GM21619 (cell line): ENCODE measurements around the gene CACNA1E.

ENCODE experiments used
- ATAC-seq: cut with Tn5 transposase; IDR thresholded peaks from one replicate; pipeline ENCODE4 v1.9.1; 2021; ENCODE audit not compliant: unreplicated experiment

Gene CACNA1E

GRCh38 chr1:181559142-181559541 is 75.8 kb downstream of the CACNA1E start:
- ATAC-seq, result no peak

- ATAC-seq, result no peak
Measured at GRCh38 chr1:181562395-181562794, 79.1 kb downstream of the CACNA1E start.

DNA sequence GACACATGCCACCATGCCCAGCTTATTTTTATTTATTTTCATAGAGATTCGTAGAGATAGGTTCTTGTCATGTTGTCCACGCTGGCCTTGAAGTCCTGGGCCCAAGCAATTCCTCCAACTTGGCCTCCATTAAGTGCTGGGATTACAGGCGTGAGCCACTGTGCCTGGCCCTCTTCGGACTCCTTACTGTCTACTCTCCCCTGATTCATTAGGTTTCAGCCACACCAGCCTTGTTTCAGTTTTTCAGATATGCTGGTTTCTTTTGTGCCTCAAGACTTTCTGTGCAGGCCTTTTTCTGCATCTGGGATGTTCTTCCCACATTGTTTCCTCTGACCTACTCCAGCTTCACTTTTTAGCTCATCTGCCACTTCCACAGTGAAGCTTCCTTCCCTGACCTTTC is 85.4 kb downstream of the CACNA1E start:
- ATAC-seq, result no peak

GRCh38 chr1:181577475-181577874 is 94.2 kb downstream of the CACNA1E start:
- ATAC-seq, result no peak

GRCh38 chr1:181583598-181583997 is 100.3 kb downstream of the CACNA1E start:
- no peak for ATAC-seq

- ATAC-seq, result no peak
Measured at GRCh38 chr1:181587870-181588438, 104.6 kb downstream of the CACNA1E start.

GRCh38 chr1:181588631-181589030 is 105.3 kb downstream of the CACNA1E start:
- ATAC-seq, result no peak

DNA sequence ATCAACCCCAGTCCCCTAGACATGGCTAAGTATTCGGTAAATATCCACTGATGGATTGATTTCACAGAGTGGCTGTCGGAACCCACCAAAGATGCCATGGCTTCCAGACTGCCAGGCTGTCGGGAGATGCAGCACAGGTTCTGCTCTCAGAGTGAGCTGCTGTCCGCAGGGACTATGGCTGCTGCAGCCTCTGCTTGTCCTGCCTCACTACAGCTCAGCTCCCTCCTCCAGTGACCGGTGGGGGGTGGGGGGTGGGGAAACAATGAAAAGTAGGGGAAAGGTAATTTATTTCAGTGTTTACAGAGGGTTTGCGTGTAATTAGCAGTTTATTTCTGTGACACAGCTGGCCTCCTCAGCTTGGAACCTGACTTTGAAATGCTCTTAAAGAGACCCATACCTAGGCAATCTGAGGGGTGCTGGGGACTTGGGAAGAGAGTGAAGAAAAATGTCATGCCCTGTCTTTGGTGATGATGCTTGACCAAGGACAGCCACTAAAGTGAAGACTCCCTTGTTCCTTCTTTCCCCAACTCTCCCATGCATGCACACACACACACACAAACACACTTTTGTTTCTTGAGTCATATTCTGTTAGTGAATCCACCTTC is 109.0 kb downstream of the CACNA1E start:
- no peak for ATAC-seq

DNA sequence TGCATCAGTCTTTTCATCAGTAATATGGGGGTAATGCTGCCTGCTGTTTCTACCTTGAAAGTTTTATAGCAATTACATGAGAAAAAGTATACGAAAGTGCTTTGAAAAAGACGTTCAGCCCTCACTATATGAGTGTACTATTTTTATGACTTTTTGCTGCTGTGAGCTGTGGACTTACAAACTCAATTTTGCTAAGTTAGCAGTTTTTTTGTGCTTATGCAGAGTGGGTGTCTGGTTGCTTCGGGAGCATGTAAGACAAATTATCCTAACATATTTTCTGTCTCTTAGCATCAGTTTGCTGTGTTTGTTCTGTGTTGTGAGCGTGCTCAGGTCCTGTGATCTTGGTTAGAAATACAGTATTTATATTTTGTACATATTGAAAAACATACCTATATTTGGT is 109.7 kb downstream of the CACNA1E start:
- ATAC-seq, result no peak

DNA sequence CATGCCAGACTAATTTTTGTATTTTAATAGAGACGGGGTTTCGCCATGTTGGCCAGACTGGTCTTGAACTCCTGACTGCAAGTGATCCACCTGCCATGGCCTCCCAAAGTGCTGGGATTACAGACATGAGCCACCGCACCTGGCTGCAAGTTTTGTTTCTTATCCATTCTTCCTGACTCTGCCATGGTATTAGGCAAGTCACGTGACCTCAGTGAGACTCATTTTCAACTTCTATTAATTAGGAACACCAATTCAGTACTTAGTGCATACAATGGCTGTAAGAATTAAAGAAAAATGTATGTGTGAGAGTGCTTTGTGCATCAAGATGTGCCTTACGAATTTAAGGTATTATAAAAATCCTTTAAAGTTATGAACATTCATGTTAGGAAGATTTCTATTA is 111.2 kb downstream of the CACNA1E start:
- ATAC-seq, result no peak

DNA sequence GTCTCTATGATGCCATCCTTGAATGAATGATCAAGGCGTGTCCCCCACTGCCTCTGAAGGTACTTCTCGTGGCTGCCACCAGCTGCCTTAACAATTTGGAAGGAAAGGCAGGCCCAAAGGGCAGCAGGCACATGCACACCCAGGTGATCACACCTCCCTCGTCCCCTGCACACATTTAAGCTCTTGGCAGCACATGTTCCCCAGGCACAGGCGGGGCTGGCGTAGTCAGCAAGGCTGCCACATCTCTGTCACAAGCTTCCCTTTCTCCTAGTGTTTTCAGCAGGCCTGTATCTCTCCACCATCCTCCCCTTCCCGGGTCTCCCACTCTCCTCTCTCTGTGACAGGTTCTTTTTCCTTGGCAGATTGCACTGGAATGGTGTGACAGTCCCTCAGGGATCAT is 111.9 kb downstream of the CACNA1E start:
- ATAC-seq, result no peak

DNA sequence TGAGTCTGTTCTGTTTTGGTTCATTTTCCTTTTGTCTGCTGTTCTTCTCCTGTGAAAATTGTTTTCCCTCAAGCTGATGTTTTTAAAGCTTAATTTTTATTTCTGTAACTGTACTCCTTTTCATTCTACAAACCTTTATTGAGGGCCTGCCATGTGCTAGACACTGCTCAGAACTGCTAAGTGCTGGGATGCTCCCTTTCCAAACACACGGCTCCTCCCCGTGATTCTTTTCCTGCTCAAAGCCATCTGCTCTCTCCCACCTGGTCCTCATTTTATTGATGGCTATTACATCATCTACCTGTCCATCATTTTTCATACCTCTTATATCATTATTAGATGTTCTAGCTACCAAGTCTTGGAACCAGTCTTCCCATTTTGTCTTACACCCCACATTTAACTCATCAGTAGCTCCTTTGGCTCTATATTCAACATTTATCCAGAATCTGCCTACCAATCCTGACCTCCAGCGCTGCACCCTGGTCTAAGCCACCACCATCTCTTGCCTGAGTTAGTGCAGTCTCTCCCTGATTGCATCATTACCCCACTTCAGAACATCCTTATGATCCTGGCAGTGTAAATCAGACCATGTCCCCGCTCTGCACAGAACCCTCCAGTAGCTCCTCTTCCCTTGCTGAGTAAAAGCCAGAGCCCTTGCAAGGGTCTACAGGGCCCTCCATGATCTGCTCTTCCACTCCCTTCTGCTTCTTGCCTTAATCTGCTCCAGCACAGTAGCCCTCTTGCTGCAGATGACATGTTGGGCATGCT is 118.1 kb downstream of the CACNA1E start:
- ATAC-seq, result no peak

DNA sequence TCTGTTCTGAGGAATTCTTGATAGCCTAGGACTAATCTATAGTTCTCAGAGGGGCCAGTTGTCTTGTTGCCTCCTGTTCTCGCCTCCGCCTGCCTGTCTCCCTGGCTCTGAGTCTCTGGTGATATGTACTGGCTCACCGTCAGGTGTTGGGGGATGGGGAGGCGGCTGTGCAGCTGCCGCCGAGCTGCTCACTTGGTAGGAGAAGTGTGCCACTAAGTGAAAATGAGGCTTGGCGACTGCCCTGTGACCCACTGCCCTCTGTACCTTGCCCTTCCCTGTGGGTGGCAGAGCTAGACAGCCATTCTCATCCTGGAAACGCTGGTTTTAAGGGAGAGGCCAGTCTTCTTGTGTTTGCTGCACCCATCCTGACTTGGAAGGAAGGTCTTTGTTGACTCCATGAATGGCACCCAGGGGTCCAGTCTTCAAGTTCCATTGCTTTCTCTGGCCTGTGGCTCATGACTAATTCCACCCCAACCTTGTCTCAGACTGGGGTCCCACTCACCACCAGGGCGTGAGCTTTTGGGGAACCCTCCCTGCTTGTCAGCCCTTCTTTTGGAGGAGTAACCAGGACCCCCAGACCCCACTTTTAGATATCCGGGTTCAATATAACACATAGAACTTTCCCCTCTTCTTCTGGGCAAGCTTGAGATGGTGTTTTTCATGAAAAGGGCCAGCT is 120.6 kb downstream of the CACNA1E start:
- ATAC-seq, result no peak

DNA sequence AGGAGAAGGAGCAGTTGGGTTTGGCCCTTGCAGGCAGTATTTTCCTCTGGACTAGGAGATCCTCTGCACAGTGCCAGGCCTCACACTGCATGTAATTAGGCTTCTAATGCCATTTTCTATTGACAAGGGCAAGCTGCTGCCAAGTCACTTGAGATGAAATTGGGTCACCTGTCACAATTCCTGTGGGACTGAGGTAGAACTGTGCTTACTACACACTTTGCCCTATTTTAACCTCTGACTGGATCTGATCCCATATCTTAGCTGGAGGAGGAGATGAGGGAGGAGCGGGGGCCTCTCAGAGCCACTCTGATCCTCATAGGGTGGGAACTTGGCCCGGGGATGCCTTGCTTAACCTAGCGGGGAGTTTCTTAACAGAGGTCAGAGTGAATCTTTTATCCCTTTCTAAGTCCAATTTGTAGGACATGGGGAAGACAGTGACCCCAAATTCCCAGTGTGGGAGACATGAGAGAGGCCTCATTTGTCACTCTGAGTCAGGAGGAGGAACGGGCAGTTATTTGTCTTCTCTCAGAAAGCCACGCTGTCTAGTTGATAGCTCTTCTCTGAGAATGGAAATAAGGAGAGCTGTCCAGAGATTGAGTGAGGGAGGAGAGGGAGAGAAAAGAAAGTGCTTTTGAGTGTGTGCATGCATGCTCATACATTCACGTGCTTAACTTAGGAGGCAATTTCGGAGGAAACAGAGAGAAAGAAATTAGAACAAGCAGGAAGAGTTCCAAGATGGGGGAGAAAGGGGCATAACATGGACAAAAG is 121.3 kb downstream of the CACNA1E start:
- no peak for ATAC-seq

DNA sequence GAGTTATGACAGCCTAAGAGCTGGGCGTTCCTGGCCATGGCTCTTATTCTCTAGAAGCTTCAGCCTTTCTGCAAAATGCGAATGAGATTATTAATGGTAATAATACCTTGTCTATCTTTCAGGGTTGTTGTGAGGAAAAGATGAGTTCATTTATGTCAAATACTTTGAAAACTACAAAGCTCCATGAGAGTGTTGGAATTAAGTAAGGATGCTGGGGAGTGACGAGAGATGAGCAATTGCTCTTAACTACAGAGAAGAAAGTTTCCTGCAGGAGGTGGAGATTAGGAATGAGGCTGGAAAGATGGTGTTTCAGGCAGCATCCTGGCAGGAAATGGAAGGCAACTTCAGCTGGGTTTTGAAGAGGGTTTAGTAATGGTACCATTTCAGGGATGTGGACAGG is 124.2 kb downstream of the CACNA1E start:
- no peak for ATAC-seq

GRCh38 chr1:181608386-181608785 is 125.1 kb downstream of the CACNA1E start:
- no peak for ATAC-seq

DNA sequence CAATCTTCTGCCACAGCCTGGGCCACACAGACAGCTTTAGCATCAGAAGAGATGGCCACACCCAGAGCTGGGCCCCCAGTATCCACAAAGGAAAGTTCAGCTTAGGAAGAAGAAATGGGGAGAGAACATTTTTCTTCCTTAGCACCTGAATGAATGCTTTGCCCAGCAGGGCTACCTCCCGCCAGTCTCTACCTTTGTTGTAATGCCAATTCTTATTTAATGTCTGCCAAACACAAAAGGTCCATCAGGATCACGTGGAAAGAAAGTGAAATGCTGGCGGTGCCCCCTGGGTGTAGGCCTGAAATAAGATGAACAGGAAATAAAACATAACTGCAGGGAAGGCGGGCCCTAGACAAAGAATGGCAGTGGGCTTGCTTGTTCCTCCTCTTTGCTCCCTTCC is 125.6 kb downstream of the CACNA1E start:
- no peak for ATAC-seq

GRCh38 chr1:181612100-181612499 is 128.8 kb downstream of the CACNA1E start:
- ATAC-seq, result no peak

- ATAC-seq, result no peak
Measured at GRCh38 chr1:181618559-181618958, 135.2 kb downstream of the CACNA1E start.

GRCh38 chr1:181620183-181620582 is 136.9 kb downstream of the CACNA1E start:
- ATAC-seq, result no peak

DNA sequence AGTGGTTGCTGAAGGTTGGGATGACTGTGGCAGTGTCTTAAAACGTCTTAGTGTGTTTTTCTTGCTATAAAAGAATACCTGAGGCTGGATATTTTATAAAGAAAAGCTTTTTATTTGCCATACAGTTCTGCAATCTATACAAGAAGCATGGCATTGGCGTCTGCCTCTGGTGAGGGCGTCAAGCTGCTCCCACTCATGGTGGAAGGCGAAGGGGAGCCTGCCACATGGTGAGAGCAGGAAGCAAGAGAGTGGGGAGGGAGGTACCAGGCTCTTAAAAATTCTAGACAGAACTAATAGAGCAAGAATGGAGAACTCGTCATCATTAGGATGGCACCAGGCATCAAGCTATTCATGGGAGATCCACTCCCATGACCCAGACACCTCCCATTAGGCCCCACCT is 140.5 kb downstream of the CACNA1E start:
- no peak for ATAC-seq
